CD4-positive, alpha-beta T cell (primary cell): ENCODE data around the gene IFNAR1. TPM values are rescaled to one million over a fixed set of nuclear protein-coding genes. Genes with fewer than 3 reads are reported as not detected.

ENCODE experiments used
- ATAC-seq: fragments of 200-7000 bp; cut with Tn5 transposase; one replicate; pipeline ENCODE4 v1.10.0; 2022; ENCODE audit warnings: mild to moderate bottlenecking; ENCODE audit not compliant: poor library complexity
- CTCF ChIA-PET: fragments of 350-600 bp; sonication (Branson Sonifier 250); formaldehyde crosslinking; loops from one replicate; lab custom pipeline; 2021; ENCODE audit warnings: antibody characterized with exemption, inconsistent platforms; lab: Charles Lee
- POLR2A ChIA-PET: fragments of 350-600 bp; sonication (Branson Sonifier 250); formaldehyde crosslinking; loops from one replicate; lab custom pipeline; 2021; ENCODE audit warnings: antibody characterized with exemption, inconsistent platforms; lab: Charles Lee
- DNase-seq, 14 experiments: peaks; one replicate each; pipeline ENCODE4 v3.0.0-alpha.2; 2013 to 2020; ENCODE audit warnings: mixed read lengths in 2 of 14
- H3K27ac ChIP-seq, 2 donors: one replicate each; pipeline versions ENCODE4 v1.5.1 to v1.7.0; 2013; ENCODE audit warnings: low read length in 2 of 2, low read depth in 1 of 2, mild to moderate bottlenecking in 1 of 2
- H3K27me3 ChIP-seq, 2 experiments: 1 replicate in 1 of 2; 2 replicates in 1 of 2; pipeline versions ENCODE4 v1.6.1 to v1.7.0; 2013; ENCODE audit warnings: low read length in 2 of 2, control low read depth in 1 of 2, mild to moderate bottlenecking in 1 of 2, moderate library complexity in 1 of 2; ENCODE audit not compliant: insufficient read depth in 2 of 2, control insufficient read depth in 1 of 2
- H3K36me3 ChIP-seq: one replicate; pipeline ENCODE4 v1.6.1; 2013; ENCODE audit warnings: low read length, control low read depth; ENCODE audit not compliant: insufficient read depth
- H3K4me1 ChIP-seq: one replicate; pipeline ENCODE4 v1.6.1; 2013; ENCODE audit warnings: low read length, control low read depth; ENCODE audit not compliant: insufficient read depth
- H3K4me3 ChIP-seq: one replicate; pipeline ENCODE4 v1.5.1; 2013; ENCODE audit warnings: mild to moderate bottlenecking, low read length, moderate library complexity
- H3K9me3 ChIP-seq, 2 experiments: 1 replicate in 1 of 2; 2 replicates in 1 of 2; pipeline versions ENCODE4 v1.6.1 to v1.7.0; 2013; ENCODE audit warnings: low read length in 2 of 2, mild to moderate bottlenecking in 2 of 2, control low read depth in 1 of 2, moderate library complexity in 1 of 2; ENCODE audit not compliant: control insufficient read depth in 1 of 2, insufficient read depth in 1 of 2
- H3K27ac Mint-ChIP-seq: one replicate; pipeline ENCODE4 v1.8.0; 2020; ENCODE audit warnings: mixed read lengths
- H3K27me3 Mint-ChIP-seq: one replicate; pipeline ENCODE4 v1.8.0; 2021; ENCODE audit warnings: mixed read lengths
- H3K36me3 Mint-ChIP-seq: one replicate; pipeline ENCODE4 v1.8.0; 2021; ENCODE audit warnings: low read depth, mixed read lengths
- H3K4me1 Mint-ChIP-seq: one replicate; pipeline ENCODE4 v1.8.0; 2021; ENCODE audit warnings: low read depth, mixed read lengths
- H3K4me3 Mint-ChIP-seq: one replicate; pipeline ENCODE4 v1.8.0; 2020; ENCODE audit warnings: mild to moderate bottlenecking, mixed read lengths
- H3K9me3 Mint-ChIP-seq: one replicate; pipeline ENCODE4 v1.8.0; 2020; ENCODE audit warnings: mixed read lengths
- intact Hi-C, 2 experiments: fragments of 100-400 bp; cut with DNase I in 1 of 2; cut with micrococcal nuclease in 1 of 2; formaldehyde crosslinking; loops; one replicate each; pipeline versions ENCODE4 v1.15.1 to v1.9.0; 2023 to 2025; cut with DNase I, micrococcal nuclease
- total RNA-seq, 174 experiments: library from RNA in 2 of 174; stranded (reverse) in 2 of 174; gene quantifications; one replicate each; pipeline ENCODE4 v1.2.3 and lab custom pipeline; 2021 to 2026
- TF ChIP-seq, protein P1 (sequence below): fragments of 200-600 bp; IDR thresholded peaks from one replicate; pipeline ENCODE4 v1.8.0; 2022; ENCODE audit warnings: antibody characterized with exemption, mild to moderate bottlenecking

IFNAR1 gene
- total RNA-seq, 2 experiments from 2014 or later: 20.4 to 26.8 TPM

DNA sequence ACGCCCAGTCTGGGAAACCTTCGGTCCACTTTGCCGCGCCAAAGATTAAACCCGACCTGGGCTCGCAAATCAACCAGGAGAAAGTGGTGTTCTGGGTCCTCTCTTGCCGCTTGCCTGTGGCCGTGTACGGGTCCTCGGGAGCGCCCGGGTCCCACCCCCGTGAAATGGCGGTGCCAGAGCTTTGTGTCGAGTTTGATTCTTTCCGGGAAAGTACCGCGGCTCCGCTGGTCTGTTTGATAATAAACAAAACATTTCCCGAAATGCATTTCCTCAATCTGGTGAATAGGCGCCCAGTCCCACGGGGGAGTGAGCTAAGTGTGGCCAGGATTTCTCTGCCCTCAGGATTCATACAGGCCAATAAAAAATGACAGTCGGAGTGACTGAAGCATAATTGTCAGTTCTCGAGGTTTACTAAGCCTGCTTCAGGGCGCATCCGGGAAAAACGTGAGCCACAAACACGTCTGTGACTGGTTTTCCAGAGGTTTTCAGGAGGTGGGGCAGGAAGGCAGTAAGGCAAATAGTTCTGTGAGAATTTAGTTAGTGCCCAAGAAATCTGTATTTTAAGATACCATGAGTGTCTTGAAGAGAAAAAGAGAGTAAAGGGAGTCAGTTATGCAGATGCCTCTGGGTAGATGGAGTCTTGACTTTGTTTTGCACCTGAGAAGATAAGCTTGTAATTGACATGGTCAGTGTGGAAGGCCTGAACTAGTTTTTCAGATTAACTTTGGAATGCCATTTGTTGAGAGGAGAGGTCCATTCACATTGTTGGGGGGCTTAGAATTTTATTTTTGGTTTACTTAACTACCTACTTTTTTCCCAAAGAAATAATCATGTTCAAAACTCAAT lies 675 bp downstream of the IFNAR1 start:
- peak overlapping the region; percentile 90 for H3K4me3 ChIP-seq
- DNase-seq: peak; percentile 53 to 91 (median 67)
- intact Hi-C loops: loop anchor here in 1 of 2 experiments (1.0 to 5.0 kb wide), 2 partner anchors 37 to 154 kb away; partner anchors contain the start of gene TMEM50B
- no peak overlapping the region for H3K4me3 Mint-ChIP-seq
- H3K36me3 ChIP-seq: no peaks in the 10 kb centered on the region
- H3K36me3 Mint-ChIP-seq: peaks cover 4% of the 10 kb centered on the region
- H3K27me3 Mint-ChIP-seq: no peaks in the 10 kb centered on the region
- CTCF ChIA-PET: interaction anchor here (0.6 to 2.2 kb wide), 7 partner anchors 36 to 554 kb away, joined by 3 to 18 read pairs (median 3); partner anchors contain the start of genes PAXBP1 and TMEM50B
- H3K27ac ChIP-seq: peak overlapping the region; percentile 95 to 99
- no peaks in the 10 kb centered on the region for H3K9me3 Mint-ChIP-seq
- POLR2A ChIA-PET: interaction anchor here (0.6 to 2.1 kb wide), 40 partner anchors 9 to 756 kb away, joined by 3 to 120 read pairs (median 6); partner anchors contain the start of genes DNAJC28, DONSON, GART and IFNAR2
- H3K27ac Mint-ChIP-seq: no peak overlapping the region
- H3K27me3 ChIP-seq: no peaks in the 10 kb centered on the region
- H3K4me1 ChIP-seq: peaks cover 33% of the 10 kb centered on the region
- H3K4me1 Mint-ChIP-seq: peaks cover 40% of the 10 kb centered on the region
- TF ChIP-seq, protein P1, sequence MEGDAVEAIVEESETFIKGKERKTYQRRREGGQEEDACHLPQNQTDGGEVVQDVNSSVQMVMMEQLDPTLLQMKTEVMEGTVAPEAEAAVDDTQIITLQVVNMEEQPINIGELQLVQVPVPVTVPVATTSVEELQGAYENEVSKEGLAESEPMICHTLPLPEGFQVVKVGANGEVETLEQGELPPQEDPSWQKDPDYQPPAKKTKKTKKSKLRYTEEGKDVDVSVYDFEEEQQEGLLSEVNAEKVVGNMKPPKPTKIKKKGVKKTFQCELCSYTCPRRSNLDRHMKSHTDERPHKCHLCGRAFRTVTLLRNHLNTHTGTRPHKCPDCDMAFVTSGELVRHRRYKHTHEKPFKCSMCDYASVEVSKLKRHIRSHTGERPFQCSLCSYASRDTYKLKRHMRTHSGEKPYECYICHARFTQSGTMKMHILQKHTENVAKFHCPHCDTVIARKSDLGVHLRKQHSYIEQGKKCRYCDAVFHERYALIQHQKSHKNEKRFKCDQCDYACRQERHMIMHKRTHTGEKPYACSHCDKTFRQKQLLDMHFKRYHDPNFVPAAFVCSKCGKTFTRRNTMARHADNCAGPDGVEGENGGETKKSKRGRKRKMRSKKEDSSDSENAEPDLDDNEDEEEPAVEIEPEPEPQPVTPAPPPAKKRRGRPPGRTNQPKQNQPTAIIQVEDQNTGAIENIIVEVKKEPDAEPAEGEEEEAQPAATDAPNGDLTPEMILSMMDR: no peak
- H3K9me3 ChIP-seq: no peaks in the 10 kb centered on the region
- peak; percentile 61 for ATAC-seq

DNA sequence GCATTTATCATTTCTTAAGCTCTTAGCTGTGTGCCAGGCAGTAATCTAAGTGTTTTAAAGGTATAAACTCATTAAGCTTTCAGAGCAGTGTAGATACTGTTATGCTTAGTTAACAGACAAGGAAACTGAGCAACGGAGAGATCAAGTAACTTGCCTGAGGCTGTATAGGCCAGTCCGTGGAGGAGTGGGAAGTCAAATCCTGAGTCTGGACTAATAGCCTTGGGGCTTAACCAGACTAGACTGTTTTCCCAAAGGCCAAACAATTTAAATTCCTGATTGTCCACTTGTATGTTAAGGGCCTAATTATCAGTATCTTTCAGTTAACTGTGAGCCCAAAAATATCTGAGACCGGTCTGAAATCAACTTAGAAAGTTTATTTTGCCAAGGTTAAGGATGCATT lies 2.6 kb downstream of the IFNAR1 start:
- Mint-ChIP-seq H3K4me3 (peak overlapping the region; percentile 48), H3K27me3 (no peaks in the 10 kb centered on the region), H3K36me3 (peaks cover 16% of the 10 kb centered on the region), H3K27ac (peak overlapping the region; percentile 52), H3K4me1 (peaks cover 59% of the 10 kb centered on the region), H3K9me3 (peaks cover 2% of the 10 kb centered on the region)
- ChIA-PET CTCF (interaction anchor here (1.9 to 2.0 kb wide), 2 partner anchors 33 to 127 kb away, joined by 4 to 12 read pairs; no protein-coding TSS in a partner anchor), POLR2A (interaction anchor here (1.0 to 2.2 kb wide), 2 partner anchors 34 to 279 kb away, joined by 3 to 12 read pairs; no protein-coding TSS in a partner anchor)
- DNase-seq (no peak), ATAC-seq (no peak)
- Histone ChIP-seq H3K27ac (no peak overlapping the region), H3K4me1 (peaks cover 51% of the 10 kb centered on the region), H3K27me3 (no peaks in the 10 kb centered on the region), H3K9me3 (no peaks in the 10 kb centered on the region), H3K36me3 (peaks cover 13% of the 10 kb centered on the region), H3K4me3 (no peak overlapping the region)
- intact Hi-C loops: loop anchor here in 1 of 2 experiments (5.0 kb wide), 1 partner anchor 35 kb away; no protein-coding TSS in a partner anchor
- TF ChIP-seq, protein P1: no peak

DNA sequence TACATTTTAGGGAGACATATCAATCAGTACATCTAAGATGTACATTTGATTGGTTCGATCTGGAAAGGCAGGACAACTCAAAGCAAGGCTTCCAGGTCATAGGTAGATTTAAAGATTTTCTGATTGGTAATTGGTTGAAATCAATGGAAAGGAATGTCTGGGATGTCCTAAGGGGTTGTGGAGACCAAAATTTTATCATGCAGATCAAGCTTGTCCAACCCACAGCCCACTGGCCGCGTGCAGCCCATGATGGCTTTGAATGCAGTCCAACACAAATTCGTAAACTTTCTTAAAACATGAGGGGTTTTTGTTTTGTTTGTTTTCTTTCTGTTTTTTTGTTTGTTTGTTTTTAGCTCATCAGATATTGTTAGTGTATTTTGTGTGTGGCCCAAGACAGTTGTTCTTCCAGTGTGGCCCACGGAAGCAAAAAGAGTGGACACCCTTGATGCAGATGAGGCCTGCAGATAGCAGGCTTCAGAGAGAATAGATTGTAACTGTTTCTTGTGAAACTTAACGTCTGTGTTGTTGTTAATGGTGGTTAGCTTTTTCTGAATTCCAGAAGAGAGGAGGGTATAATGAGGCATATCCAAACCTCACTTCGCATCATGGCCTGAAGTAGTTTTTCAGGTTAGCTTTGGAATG lies 3.1 kb downstream of the IFNAR1 start:
- Mint-ChIP-seq H3K27ac (peak overlapping the region; percentile 52), H3K27me3 (no peaks in the 10 kb centered on the region), H3K36me3 (peaks cover 22% of the 10 kb centered on the region), H3K9me3 (peaks cover 6% of the 10 kb centered on the region), H3K4me1 (peaks cover 65% of the 10 kb centered on the region), H3K4me3 (peak overlapping the region; percentile 48)
- POLR2A ChIA-PET: interaction anchor here (0.6 to 2.2 kb wide), 3 partner anchors 34 to 278 kb away, joined by 3 to 12 read pairs (median 3); no protein-coding TSS in a partner anchor
- no peak overlapping the region for H3K4me3 ChIP-seq
- TF ChIP-seq, protein P1: no peak
- intact Hi-C loops: loop anchor here in 1 of 2 experiments (5.0 kb wide), 1 partner anchor 34 kb away; no protein-coding TSS in a partner anchor
- H3K9me3 ChIP-seq: no peaks in the 10 kb centered on the region
- DNase-seq (no peak), ATAC-seq (no peak)
- no peaks in the 10 kb centered on the region for H3K27me3 ChIP-seq
- peaks cover 51% of the 10 kb centered on the region for H3K4me1 ChIP-seq
- no peak overlapping the region for H3K27ac ChIP-seq
- CTCF ChIA-PET: interaction anchor here (1.0 to 2.0 kb wide), 3 partner anchors 33 to 128 kb away, joined by 3 to 12 read pairs (median 4); no protein-coding TSS in a partner anchor
- peaks cover 15% of the 10 kb centered on the region for H3K36me3 ChIP-seq
